OCI-LY1 (cell line): ENCODE results near the gene AKR7A2.

Experiments used
- CTCF ChIP-seq: fragments of 200-600 bp; sonication (generic), shearing (Covaris generic); IDR thresholded peaks from 2 replicates; pipeline ENCODE4 v1.5.1; 2017; ENCODE audit warnings: mild to moderate bottlenecking, antibody characterized with exemption, low read length, moderate library complexity, mixed read lengths
- EZH2 ChIP-seq: fragments of 200-600 bp; sonication (generic), shearing (Covaris generic); IDR thresholded peaks from 2 replicates; pipeline ENCODE4 v1.8.0; 2017; ENCODE audit warnings: borderline replicate concordance, mixed run types, mild to moderate bottlenecking, antibody characterized with exemption, low read length, moderate library complexity, mixed read lengths

GRCh38 chr1:19310061-19310460 is 1.9 kb downstream of the AKR7A2 start:
- TF ChIP-seq CTCF = no peak
- no peak for TF ChIP-seq EZH2
